Measurements from ENCODE around the gene COG5. TPM values are rescaled to one million over a fixed set of nuclear protein-coding genes. Genes with fewer than 3 reads are reported as not detected.

The COG5 gene
- total and polyA plus RNA-seq, 2 experiments from 2014 or later: 15.4 to 36.5 TPM

DNA sequence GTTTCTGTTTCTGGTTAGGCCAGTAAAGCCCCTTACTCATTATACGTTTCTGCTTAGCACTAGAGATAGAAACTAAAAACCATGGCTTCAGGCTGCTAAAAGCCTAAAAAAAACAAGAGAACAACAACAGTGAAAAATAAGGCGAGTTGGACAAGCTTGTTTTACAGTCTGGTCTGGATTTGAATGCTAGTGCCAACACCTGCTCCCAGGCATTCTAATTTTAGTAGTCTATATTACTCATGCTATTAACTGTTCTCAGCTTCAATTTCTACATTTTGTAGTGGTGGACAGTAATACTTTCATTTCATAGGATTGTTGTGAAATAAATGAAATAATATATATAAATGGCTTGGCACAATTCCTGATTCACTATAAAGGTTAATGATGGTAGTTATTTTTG, 286.4 kb downstream of the COG5 start:
- DNase-seq (ENCODE audit: low spot score): no peak
- no peaks in the 10 kb centered on the region for H3K9me2 ChIP-seq (ENCODE audit: insufficient read depth)

More for the DNA sequence above, 286.4 kb downstream of the COG5 start:
- H3K27me3 Mint-ChIP-seq (ENCODE audit: insufficient read depth, low read depth, poor library complexity): no peaks in the 10 kb centered on the region
- H3K27me3 ChIP-seq (ENCODE audit: insufficient read depth): no peaks in the 10 kb centered on the region
- TF ChIP-seq, protein P1, sequence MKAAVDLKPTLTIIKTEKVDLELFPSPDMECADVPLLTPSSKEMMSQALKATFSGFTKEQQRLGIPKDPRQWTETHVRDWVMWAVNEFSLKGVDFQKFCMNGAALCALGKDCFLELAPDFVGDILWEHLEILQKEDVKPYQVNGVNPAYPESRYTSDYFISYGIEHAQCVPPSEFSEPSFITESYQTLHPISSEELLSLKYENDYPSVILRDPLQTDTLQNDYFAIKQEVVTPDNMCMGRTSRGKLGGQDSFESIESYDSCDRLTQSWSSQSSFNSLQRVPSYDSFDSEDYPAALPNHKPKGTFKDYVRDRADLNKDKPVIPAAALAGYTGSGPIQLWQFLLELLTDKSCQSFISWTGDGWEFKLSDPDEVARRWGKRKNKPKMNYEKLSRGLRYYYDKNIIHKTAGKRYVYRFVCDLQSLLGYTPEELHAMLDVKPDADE (IDR thresholded peaks at IDR 0.05): no peak
- no peak for TF ChIP-seq POLR2AphosphoS5 (IDR thresholded peaks at IDR 0.05; ENCODE audit: low read depth)
- TF ChIP-seq, protein P2, sequence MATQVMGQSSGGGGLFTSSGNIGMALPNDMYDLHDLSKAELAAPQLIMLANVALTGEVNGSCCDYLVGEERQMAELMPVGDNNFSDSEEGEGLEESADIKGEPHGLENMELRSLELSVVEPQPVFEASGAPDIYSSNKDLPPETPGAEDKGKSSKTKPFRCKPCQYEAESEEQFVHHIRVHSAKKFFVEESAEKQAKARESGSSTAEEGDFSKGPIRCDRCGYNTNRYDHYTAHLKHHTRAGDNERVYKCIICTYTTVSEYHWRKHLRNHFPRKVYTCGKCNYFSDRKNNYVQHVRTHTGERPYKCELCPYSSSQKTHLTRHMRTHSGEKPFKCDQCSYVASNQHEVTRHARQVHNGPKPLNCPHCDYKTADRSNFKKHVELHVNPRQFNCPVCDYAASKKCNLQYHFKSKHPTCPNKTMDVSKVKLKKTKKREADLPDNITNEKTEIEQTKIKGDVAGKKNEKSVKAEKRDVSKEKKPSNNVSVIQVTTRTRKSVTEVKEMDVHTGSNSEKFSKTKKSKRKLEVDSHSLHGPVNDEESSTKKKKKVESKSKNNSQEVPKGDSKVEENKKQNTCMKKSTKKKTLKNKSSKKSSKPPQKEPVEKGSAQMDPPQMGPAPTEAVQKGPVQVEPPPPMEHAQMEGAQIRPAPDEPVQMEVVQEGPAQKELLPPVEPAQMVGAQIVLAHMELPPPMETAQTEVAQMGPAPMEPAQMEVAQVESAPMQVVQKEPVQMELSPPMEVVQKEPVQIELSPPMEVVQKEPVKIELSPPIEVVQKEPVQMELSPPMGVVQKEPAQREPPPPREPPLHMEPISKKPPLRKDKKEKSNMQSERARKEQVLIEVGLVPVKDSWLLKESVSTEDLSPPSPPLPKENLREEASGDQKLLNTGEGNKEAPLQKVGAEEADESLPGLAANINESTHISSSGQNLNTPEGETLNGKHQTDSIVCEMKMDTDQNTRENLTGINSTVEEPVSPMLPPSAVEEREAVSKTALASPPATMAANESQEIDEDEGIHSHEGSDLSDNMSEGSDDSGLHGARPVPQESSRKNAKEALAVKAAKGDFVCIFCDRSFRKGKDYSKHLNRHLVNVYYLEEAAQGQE (IDR thresholded peaks at IDR 0.05; ENCODE audit: unreplicated experiment): no peak
- TF ChIP-seq JUNB (IDR thresholded peaks at IDR 0.05; ENCODE audit: unreplicated experiment): no peak
- TF ChIP-seq EZH2phosphoT487 (IDR thresholded peaks at IDR 0.05; ENCODE audit: unreplicated experiment): no peak
- no peak for TF ChIP-seq NANOG (IDR thresholded peaks at IDR 0.05; ENCODE audit: borderline replicate concordance)
- TF ChIP-seq CREB1 (CRISPR knock-in tag; IDR thresholded peaks at IDR 0.05; ENCODE audit: low read depth): no peak
- TF ChIP-seq, protein P3, sequence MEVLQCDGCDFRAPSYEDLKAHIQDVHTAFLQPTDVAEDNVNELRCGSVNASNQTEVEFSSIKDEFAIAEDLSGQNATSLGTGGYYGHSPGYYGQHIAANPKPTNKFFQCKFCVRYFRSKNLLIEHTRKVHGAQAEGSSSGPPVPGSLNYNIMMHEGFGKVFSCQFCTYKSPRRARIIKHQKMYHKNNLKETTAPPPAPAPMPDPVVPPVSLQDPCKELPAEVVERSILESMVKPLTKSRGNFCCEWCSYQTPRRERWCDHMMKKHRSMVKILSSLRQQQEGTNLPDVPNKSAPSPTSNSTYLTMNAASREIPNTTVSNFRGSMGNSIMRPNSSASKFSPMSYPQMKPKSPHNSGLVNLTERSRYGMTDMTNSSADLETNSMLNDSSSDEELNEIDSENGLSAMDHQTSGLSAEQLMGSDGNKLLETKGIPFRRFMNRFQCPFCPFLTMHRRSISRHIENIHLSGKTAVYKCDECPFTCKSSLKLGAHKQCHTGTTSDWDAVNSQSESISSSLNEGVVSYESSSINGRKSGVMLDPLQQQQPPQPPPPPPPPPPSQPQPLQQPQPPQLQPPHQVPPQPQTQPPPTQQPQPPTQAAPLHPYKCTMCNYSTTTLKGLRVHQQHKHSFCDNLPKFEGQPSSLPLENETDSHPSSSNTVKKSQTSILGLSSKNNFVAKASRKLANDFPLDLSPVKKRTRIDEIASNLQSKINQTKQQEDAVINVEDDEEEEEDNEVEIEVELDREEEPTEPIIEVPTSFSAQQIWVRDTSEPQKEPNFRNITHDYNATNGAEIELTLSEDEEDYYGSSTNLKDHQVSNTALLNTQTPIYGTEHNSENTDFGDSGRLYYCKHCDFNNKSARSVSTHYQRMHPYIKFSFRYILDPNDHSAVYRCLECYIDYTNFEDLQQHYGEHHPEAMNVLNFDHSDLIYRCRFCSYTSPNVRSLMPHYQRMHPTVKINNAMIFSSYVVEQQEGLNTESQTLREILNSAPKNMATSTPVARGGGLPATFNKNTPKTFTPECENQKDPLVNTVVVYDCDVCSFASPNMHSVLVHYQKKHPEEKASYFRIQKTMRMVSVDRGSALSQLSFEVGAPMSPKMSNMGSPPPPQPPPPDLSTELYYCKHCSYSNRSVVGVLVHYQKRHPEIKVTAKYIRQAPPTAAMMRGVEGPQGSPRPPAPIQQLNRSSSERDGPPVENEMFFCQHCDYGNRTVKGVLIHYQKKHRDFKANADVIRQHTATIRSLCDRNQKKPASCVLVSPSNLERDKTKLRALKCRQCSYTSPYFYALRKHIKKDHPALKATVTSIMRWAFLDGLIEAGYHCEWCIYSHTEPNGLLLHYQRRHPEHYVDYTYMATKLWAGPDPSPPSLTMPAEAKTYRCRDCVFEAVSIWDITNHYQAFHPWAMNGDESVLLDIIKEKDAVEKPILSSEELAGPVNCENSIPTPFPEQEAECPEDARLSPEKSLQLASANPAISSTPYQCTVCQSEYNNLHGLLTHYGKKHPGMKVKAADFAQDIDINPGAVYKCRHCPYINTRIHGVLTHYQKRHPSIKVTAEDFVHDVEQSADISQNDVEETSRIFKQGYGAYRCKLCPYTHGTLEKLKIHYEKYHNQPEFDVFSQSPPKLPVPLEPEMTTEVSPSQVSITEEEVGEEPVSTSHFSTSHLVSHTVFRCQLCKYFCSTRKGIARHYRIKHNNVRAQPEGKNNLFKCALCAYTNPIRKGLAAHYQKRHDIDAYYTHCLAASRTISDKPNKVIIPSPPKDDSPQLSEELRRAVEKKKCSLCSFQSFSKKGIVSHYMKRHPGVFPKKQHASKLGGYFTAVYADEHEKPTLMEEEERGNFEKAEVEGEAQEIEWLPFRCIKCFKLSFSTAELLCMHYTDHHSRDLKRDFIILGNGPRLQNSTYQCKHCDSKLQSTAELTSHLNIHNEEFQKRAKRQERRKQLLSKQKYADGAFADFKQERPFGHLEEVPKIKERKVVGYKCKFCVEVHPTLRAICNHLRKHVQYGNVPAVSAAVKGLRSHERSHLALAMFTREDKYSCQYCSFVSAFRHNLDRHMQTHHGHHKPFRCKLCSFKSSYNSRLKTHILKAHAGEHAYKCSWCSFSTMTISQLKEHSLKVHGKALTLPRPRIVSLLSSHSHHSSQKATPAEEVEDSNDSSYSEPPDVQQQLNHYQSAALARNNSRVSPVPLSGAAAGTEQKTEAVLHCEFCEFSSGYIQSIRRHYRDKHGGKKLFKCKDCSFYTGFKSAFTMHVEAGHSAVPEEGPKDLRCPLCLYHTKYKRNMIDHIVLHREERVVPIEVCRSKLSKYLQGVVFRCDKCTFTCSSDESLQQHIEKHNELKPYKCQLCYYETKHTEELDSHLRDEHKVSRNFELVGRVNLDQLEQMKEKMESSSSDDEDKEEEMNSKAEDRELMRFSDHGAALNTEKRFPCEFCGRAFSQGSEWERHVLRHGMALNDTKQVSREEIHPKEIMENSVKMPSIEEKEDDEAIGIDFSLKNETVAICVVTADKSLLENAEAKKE (CRISPR knock-in tag; IDR thresholded peaks at IDR 0.05): no peak
- no peak for TF ChIP-seq ZNF114 (CRISPR knock-in tag; IDR thresholded peaks at IDR 0.05)
- TF ChIP-seq STAT1 (IDR thresholded peaks at IDR 0.05; ENCODE audit: unreplicated experiment): no peak
- TF ChIP-seq, protein P4, sequence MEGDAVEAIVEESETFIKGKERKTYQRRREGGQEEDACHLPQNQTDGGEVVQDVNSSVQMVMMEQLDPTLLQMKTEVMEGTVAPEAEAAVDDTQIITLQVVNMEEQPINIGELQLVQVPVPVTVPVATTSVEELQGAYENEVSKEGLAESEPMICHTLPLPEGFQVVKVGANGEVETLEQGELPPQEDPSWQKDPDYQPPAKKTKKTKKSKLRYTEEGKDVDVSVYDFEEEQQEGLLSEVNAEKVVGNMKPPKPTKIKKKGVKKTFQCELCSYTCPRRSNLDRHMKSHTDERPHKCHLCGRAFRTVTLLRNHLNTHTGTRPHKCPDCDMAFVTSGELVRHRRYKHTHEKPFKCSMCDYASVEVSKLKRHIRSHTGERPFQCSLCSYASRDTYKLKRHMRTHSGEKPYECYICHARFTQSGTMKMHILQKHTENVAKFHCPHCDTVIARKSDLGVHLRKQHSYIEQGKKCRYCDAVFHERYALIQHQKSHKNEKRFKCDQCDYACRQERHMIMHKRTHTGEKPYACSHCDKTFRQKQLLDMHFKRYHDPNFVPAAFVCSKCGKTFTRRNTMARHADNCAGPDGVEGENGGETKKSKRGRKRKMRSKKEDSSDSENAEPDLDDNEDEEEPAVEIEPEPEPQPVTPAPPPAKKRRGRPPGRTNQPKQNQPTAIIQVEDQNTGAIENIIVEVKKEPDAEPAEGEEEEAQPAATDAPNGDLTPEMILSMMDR (conservative IDR thresholded peaks at IDR 0.05; ENCODE audit: low read depth in 2 of 2): no peak
- TF ChIP-seq ZNF331 (CRISPR knock-in tag; IDR thresholded peaks at IDR 0.05; ENCODE audit: low read depth): no peak
- no peak for TF ChIP-seq EZH2 (IDR thresholded peaks at IDR 0.05; ENCODE audit: low read depth, unreplicated experiment)
- no peak for ATAC-seq
- H3K79me2 ChIP-seq (replicated peaks; ENCODE audit: insufficient read depth): no peaks in the 10 kb centered on the region
- peaks cover 6% of the 10 kb centered on the region; the same call in 2 of the 3 replicates for H3K4me1 Mint-ChIP-seq
- H3K36me3 ChIP-seq (ENCODE audit: insufficient read depth): no peaks in the 10 kb centered on the region
- H2AFZ ChIP-seq: no peak overlapping the region
- no peaks in the 10 kb centered on the region for H3K4me1 ChIP-seq (ENCODE audit: insufficient read depth)
- no peaks in the 10 kb centered on the region for H3K36me3 Mint-ChIP-seq (ENCODE audit: low read depth)
- H3K4me3 ChIP-seq: no peak overlapping the region
- no peaks in the 10 kb centered on the region for H3K9me3 Mint-ChIP-seq
- no peak overlapping the region for H3K27ac Mint-ChIP-seq
- no peak overlapping the region for H3K4me2 ChIP-seq
- H4K20me1 ChIP-seq (replicated peaks; ENCODE audit: insufficient read depth): no peaks in the 10 kb centered on the region; the same call in 1 of the 2 replicates
- H3F3A ChIP-seq (replicated peaks; ENCODE audit: low read depth): no peaks in the 10 kb centered on the region
- H3K4me3 Mint-ChIP-seq: no peak overlapping the region
- no peak overlapping the region for H3K27ac ChIP-seq (ENCODE audit: low read depth)
